A549 (cell line): Measurements from ENCODE around the gene ANO7. TPM values are rescaled to one million over a fixed set of nuclear protein-coding genes. Genes with fewer than 3 reads are reported as not detected.

Source experiments
- ATAC-seq, 2 experiments: fragments of 200-7000 bp in 1 of 2; fragments of >200 bp in 1 of 2; cut with Nextera tagmentation in 1 of 2; cut with Tn5 transposase in 1 of 2; 3 replicates each; pipeline versions ENCODE4 v1.8.0 to v1.9.1; 2018 to 2020; ENCODE audit warnings: mild to moderate bottlenecking in 1 of 2, moderate library complexity in 1 of 2
- CTCF ChIA-PET: fragments of 300-600 bp; sonication (Branson Sonifier 250); formaldehyde crosslinking; extraction: SDS; loops from one replicate; lab custom pipeline; 2021; ENCODE audit warnings: antibody characterized with exemption, inconsistent platforms; lab: Yijun Ruan, JAX
- POLR2A ChIA-PET: fragments of 350-600 bp; formaldehyde crosslinking; extraction: SDS; loops from one replicate; lab custom pipeline; 2021; ENCODE audit warnings: antibody characterized with exemption, inconsistent platforms; lab: Yijun Ruan, JAX
- DNase-seq, 2 experiments: peaks; one replicate each; pipeline versions ENCODE4 v3.0.0 to v3.0.0-alpha.2; 2011 to 2016; ENCODE audit warnings: low read depth in 1 of 2, low spot score in 1 of 2
- FAIRE-seq: peaks from 2 replicates; lab custom pipeline; 2011; peaks lifted over from hg19 to GRCh38; lab: Jason Lieb, UNC
- H3K27ac ChIP-seq, 2 experiments: fragments of >200 bp; sonication (Bioruptor Twin); formaldehyde crosslinking; 3 replicates each; pipeline ENCODE4 v1.5.1; 2016 to 2017
- H3K4me1 ChIP-seq: fragments of >200 bp; sonication (Bioruptor Twin); formaldehyde crosslinking; 3 replicates; pipeline ENCODE4 v1.6.1; 2016
- H3K4me2 ChIP-seq: fragments of >200 bp; sonication (Bioruptor Twin); formaldehyde crosslinking; 3 replicates; pipeline ENCODE4 v1.6.1; 2016
- H3K4me3 ChIP-seq: fragments of >200 bp; sonication (Bioruptor Twin); formaldehyde crosslinking; 3 replicates; pipeline ENCODE4 v1.5.1; 2016
- H3K9me3 ChIP-seq: fragments of >200 bp; sonication (Bioruptor Twin); formaldehyde crosslinking; 3 replicates; pipeline ENCODE4 v1.6.1; 2016
- BHLHE40 ChIP-seq: IDR thresholded peaks from 2 replicates; pipeline ENCODE4 v1.6.1; 2012; ENCODE audit warnings: low read depth, low read length, inconsistent platforms
- CBX2 ChIP-seq: fragments of 200-600 bp; sonication (generic); IDR thresholded peaks from 2 replicates; pipeline ENCODE4 v1.6.1; 2016; ENCODE audit warnings: low read depth, mild to moderate bottlenecking, borderline replicate concordance
- EHMT2 ChIP-seq: fragments of 200-600 bp; sonication (generic); IDR thresholded peaks from 2 replicates; pipeline ENCODE4 v1.6.1; 2016; ENCODE audit warnings: antibody characterized with exemption, low read depth, mild to moderate bottlenecking, moderate library complexity
- ESRRA ChIP-seq: fragments of 150-350 bp; IDR thresholded peaks from 2 replicates; pipeline ENCODE4 v1.6.1; 2014; ENCODE audit warnings: mild to moderate bottlenecking, low read length, borderline replicate concordance
- GATA3 ChIP-seq: IDR thresholded peaks from 2 replicates; pipeline ENCODE4 v1.6.1; 2012; ENCODE audit warnings: borderline replicate concordance
- KDM1A ChIP-seq: fragments of 200-600 bp; sonication (generic); IDR thresholded peaks from 2 replicates; pipeline ENCODE4 v1.6.1; 2016; ENCODE audit warnings: low read depth, mild to moderate bottlenecking
- KDM5A ChIP-seq: fragments of 200-600 bp; sonication (generic); IDR thresholded peaks from 2 replicates; pipeline ENCODE4 v1.6.1; 2016; ENCODE audit warnings: antibody characterized with exemption, mild to moderate bottlenecking
- NFE2L2 ChIP-seq: fragments of 150-350 bp; conservative IDR thresholded peaks from 2 replicates; pipeline ENCODE4 v1.6.1; 2014; ENCODE audit warnings: low read length
- NPAS2 ChIP-seq: fragments of 250-450 bp; sonication (Bioruptor Pico); IDR thresholded peaks from 2 replicates; pipeline ENCODE4 v1.8.0; 2022; ENCODE audit warnings: mild to moderate bottlenecking, moderate library complexity, borderline replicate concordance
- POLR2A ChIP-seq: IDR thresholded peaks from 2 replicates; pipeline ENCODE4 v1.6.1; 2012; ENCODE audit warnings: mild to moderate bottlenecking, low read length
- RFX5 ChIP-seq: fragments of 450-650 bp; IDR thresholded peaks from 2 replicates; pipeline ENCODE4 v1.7.1; 2014; ENCODE audit warnings: antibody characterized with exemption, mild to moderate bottlenecking, moderate library complexity
- SREBF2 ChIP-seq: fragments of 450-650 bp; IDR thresholded peaks from 2 replicates; pipeline ENCODE4 v1.6.1; 2014; ENCODE audit warnings: mild to moderate bottlenecking, moderate library complexity
- TFCP2L1 ChIP-seq: fragments of 250-450 bp; sonication (Bioruptor Pico); IDR thresholded peaks from 2 replicates; pipeline ENCODE4 v1.5.0; 2021; ENCODE audit warnings: mild to moderate bottlenecking
- TP53 ChIP-seq: fragments of 250-450 bp; sonication (Bioruptor Pico); IDR thresholded peaks from 2 replicates; pipeline ENCODE4 v1.5.0; 2021; ENCODE audit warnings: mild to moderate bottlenecking, moderate library complexity
- ZFP36 ChIP-seq: fragments of 450-650 bp; IDR thresholded peaks from 2 replicates; pipeline ENCODE4 v1.6.1; 2014; ENCODE audit warnings: borderline replicate concordance; ENCODE audit not compliant: partially characterized antibody
- ZNF302 ChIP-seq: fragments of 250-450 bp; sonication (Bioruptor Pico); IDR thresholded peaks from 2 replicates; pipeline ENCODE4 v1.9.0; 2021; ENCODE audit warnings: inconsistent platforms, mild to moderate bottlenecking, moderate library complexity
- WGBS: methylation state at CpG from one replicate; pipeline ENCODE4 v1.1.6; 2017; ENCODE audit errors: missing lambda C conversion rate; 5-methylcytosine and 5-hydroxymethylcytosine counted together
- polyA plus RNA-seq, 4 experiments: library from polyadenylated mRNA; depleted of rRNA in 3 of 4; stranded (reverse); fragments of >200 nt; fragmentation: RNase III in 1 of 4; extraction: RNeasy Plus Mini Kit Qiagen cat#74134 plus additional on column Dnase treatment in 1 of 4; gene quantifications; 2 replicates in 3 of 4; 3 replicates in 1 of 4; pipeline ENCODE4 v1.2.3, GENCODE V29; 2011 to 2017
- TF ChIP-seq, protein P1 (sequence below): fragments of 150-350 bp; IDR thresholded peaks from 2 replicates; pipeline ENCODE4 v1.6.1; 2014; ENCODE audit warnings: low read depth, mild to moderate bottlenecking, low read length
- TF ChIP-seq, protein P2 (sequence below): fragments of 450-650 bp; IDR thresholded peaks from 2 replicates; pipeline ENCODE4 v1.6.1; 2014; ENCODE audit warnings: antibody characterized with exemption
- TF ChIP-seq, protein P3 (sequence below): IDR thresholded peaks from 2 replicates; pipeline ENCODE4 v1.6.1; 2012

ANO7 gene
- polyA plus RNA-seq, 2 of the 4 experiments (the other 2 are of a cell fraction) = 0.92 to 2.7 TPM

DNA sequence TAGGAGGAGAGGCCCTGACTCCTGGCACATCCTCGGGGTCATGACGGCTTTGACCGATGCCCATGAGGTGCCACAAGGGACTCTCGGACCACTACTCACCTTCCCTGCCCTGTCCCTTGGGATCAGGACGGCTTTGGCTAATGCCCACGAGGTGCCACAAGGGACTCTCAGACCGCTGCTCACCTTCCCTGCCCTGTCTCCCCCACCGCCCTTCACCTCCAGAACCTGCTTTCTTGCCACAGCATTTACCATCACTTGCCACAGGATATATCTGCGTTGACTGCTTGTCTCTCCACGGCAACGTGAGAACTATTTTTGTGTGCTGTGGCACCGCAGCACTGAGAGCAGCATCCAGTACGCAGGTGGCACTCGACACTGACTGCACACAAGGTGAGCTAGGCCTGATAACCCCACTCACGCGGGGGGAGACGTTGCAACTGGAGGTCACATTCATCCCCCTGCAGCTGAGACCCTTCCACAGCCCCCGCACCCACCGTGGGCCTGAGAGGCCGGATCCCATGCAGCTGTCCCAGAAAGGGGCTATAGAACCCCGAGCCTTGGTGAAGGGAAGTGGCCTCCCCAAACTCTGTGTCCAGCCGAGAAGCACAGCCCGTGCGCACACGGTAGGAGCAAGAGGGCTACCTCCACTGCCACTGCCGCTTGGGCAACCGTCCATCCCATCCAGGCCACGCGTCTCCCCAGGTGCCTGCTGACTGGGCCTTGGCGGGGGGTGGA lies 47.5 kb downstream of the ANO7 start (continued):
- no peak for TF ChIP-seq GATA3
- TF ChIP-seq NPAS2 = no peak

DNA sequence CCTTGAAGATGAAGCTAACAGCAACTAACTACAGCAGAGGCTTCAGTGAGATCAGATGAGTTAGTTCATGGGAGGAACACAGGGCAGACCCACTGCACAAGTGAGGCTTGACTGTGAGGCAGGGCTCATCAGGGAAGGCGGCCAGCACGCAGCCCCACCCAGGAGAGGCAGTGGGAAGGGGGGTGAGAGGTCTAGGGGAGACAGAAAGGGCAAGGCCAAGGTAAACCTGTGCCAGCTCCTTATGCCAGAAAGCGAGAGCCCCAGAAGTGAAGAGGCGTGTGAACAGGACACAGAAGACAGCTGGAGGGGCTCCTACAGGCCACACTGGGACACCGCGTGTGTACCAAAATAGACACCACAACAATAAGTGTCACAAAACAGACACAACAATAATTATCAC lies 48.6 kb downstream of the ANO7 start:
- TF ChIP-seq, protein P1, sequence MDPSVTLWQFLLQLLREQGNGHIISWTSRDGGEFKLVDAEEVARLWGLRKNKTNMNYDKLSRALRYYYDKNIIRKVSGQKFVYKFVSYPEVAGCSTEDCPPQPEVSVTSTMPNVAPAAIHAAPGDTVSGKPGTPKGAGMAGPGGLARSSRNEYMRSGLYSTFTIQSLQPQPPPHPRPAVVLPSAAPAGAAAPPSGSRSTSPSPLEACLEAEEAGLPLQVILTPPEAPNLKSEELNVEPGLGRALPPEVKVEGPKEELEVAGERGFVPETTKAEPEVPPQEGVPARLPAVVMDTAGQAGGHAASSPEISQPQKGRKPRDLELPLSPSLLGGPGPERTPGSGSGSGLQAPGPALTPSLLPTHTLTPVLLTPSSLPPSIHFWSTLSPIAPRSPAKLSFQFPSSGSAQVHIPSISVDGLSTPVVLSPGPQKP = no peak
- TF ChIP-seq, protein P2, sequence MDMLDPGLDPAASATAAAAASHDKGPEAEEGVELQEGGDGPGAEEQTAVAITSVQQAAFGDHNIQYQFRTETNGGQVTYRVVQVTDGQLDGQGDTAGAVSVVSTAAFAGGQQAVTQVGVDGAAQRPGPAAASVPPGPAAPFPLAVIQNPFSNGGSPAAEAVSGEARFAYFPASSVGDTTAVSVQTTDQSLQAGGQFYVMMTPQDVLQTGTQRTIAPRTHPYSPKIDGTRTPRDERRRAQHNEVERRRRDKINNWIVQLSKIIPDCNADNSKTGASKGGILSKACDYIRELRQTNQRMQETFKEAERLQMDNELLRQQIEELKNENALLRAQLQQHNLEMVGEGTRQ = no peak
- TF ChIP-seq TFCP2L1 (CRISPR knock-in tag) = no peak
- no peak for TF ChIP-seq EHMT2
- no peak for TF ChIP-seq KDM5A
- TF ChIP-seq, all 56 proteins: peak for 0
- ChIA-PET CTCF (interaction anchor here (0.7 to 1.3 kb wide), 3 partner anchors 19 to 29 kb away, joined by 3 read pairs; no protein-coding TSS in a partner anchor), POLR2A (no interaction called here)
- Histone ChIP-seq H3K4me1 (no peaks in the 10 kb centered on the region), H3K4me2 (no peak overlapping the region), H3K27ac (no peak overlapping the region), H3K9me3 (no peaks in the 10 kb centered on the region), H3K4me3 (no peak overlapping the region)
- DNase-seq (no peak), ATAC-seq (no peak), FAIRE-seq (no peak)
- WGBS = over 99% methylated on average over 6 of the region's 6 CpGs

DNA sequence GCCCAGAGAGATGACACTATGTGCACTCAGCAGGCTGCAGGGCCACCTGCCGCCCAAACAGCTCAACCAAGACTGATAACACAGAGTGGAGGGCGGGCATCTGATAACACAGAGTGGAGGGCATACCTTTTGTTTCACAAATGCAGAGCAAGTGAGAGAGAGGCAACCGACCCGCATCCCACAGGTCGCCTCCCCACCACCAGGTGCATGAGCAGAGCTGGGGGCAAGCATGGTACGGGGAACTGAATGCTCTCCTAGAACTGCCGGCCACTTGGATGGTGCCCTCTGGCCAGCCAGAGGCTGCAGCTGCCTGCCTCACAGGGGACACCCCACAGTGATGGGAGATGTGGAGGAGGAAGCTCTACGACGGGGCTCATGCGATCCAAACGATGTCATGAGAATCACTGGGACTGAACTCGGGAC lies 49.5 kb downstream of the ANO7 start:
- CTCF ChIA-PET = no interaction called here
- FAIRE-seq (no peak), DNase-seq (no peak), ATAC-seq (no peak)
- H3K4me3 ChIP-seq = no peak overlapping the region
- H3K9me3 ChIP-seq = no peaks in the 10 kb centered on the region
- no peak overlapping the region for H3K27ac ChIP-seq
- no peaks in the 10 kb centered on the region for H3K4me1 ChIP-seq
- TF ChIP-seq NFE2L2 = no peak
- no peak for TF ChIP-seq TP53 (CRISPR knock-in tag)
- no peak for TF ChIP-seq SREBF2
- no peak for TF ChIP-seq EHMT2
- WGBS = 90% methylated on average over 9 of the region's 12 CpGs
- POLR2A ChIA-PET = no interaction called here
- no peak overlapping the region for H3K4me2 ChIP-seq

DNA sequence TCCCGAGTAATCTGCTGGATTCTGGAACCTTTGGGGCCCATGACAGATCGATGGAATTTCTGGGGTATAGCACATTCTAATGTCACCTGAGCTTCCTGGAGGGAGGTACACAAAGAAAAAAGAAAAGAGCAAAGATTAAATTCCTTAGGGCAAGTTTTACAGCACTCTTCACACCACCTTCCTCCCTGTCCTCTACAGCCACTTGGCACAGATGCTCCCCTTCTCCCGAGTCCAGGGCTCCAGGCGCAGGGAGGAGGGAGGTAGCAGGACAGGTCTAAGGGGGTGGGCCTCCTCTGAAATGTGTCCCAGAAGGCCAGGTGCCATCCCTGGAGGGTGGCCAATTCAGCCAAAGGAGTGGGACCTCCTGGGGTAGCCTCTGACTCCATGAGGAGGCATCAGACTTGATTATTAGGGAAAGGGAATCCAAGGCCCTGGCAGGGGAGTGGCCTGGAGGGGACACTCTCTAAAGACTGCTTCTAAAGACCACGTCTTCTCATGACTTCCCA lies 50.3 kb downstream of the ANO7 start:
- Histone ChIP-seq H3K27ac (no peak overlapping the region), H3K4me1 (no peaks in the 10 kb centered on the region), H3K4me2 (no peak overlapping the region), H3K9me3 (no peaks in the 10 kb centered on the region), H3K4me3 (no peak overlapping the region)
- FAIRE-seq (no peak), DNase-seq (no peak), ATAC-seq (no peak)
- ChIA-PET POLR2A (no interaction called here), CTCF (no interaction called here)
- TF ChIP-seq CBX2 (no peak), BHLHE40 (no peak), KDM1A (no peak), ESRRA (no peak)
- WGBS = 88% methylated on average over 5 of the region's 5 CpGs

DNA sequence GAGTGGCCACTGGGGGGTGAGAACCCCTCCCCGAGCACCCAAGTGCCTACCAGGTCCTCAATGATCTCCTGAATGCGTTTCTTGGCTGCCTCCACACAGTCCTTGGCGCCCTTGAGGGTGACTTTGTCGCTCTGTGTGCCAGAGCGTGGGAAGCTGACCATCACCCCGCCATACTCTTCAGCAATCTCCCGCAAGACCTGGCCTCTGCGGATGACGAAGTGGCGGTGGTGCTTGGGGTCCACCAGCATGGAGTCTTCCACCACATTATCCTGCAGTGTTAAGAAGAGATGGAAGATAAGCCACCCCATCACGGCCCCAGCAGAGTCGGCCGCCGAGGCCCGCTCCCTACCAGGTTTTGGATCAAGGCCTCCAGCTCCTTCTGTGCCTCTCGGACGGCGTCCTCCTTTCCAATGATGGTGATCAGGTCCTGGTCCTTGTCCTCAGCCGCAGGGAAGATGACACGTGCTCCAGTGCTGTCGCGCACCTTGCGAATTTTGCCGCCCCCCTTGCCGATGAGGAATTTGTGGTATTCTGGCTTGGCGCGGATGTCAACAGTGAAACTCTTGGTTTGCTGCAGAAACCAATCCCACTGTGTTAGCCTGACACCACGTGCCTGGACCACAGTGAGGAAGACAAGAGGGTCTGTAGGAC lies 51.2 kb downstream of the ANO7 start:
- FAIRE-seq (no peak), DNase-seq (no peak), ATAC-seq (no peak; a peak in 1 of 6 replicates)
- Histone ChIP-seq H3K9me3 (no peaks in the 10 kb centered on the region), H3K4me3 (no peak overlapping the region), H3K4me2 (no peak overlapping the region), H3K4me1 (no peaks in the 10 kb centered on the region), H3K27ac (no peak overlapping the region)
- TF ChIP-seq ESRRA (no peak), ZNF302 (CRISPR knock-in tag) (no peak), SREBF2 (no peak), ZFP36 (no peak), EHMT2 (no peak), POLR2A (no peak), RFX5 (no peak)
- TF ChIP-seq, protein P3, sequence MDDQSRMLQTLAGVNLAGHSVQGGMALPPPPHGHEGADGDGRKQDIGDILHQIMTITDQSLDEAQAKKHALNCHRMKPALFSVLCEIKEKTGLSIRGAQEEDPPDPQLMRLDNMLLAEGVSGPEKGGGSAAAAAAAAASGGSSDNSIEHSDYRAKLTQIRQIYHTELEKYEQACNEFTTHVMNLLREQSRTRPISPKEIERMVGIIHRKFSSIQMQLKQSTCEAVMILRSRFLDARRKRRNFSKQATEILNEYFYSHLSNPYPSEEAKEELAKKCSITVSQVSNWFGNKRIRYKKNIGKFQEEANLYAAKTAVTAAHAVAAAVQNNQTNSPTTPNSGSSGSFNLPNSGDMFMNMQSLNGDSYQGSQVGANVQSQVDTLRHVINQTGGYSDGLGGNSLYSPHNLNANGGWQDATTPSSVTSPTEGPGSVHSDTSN = no peak
- CTCF ChIA-PET = no interaction called here
- POLR2A ChIA-PET = no interaction called here
- 97% methylated on average over 28 of the region's 28 CpGs for WGBS
